Ramos (cell line): ENCODE measurements around the gene HOXD13.

Source experiments
- in situ Hi-C: fragments of 300-500 bp; cut with MboI; formaldehyde crosslinking; loops from one replicate; pipeline ENCODE4 v1.14.3; 2022; ENCODE audit warnings: low sequenced_read_pairs; ENCODE audit not compliant: unreplicated experiment

HOXD13 gene

GRCh38 chr2:176114930-176115625 lies 22.6 kb downstream of the HOXD13 start:
- in situ Hi-C loops = loop anchor here (25.0 kb wide), 1 partner anchor 753 kb away; no protein-coding TSS in a partner anchor

GRCh38 chr2:176115883-176116813 lies 23.6 kb downstream of the HOXD13 start, which contains the start of gene HOXD10:
Gene HOXD10 (plus strand): TSS chr2:176116778. CDS start chr2:176116834, 56 bp downstream.
- in situ Hi-C loops = loop anchor here (25.0 kb wide), 1 partner anchor 754 kb away; no protein-coding TSS in a partner anchor

GRCh38 chr2:176117162-176117822 lies 24.8 kb downstream of the HOXD13 start:
- in situ Hi-C loops = loop anchor here (25.0 kb wide), 1 partner anchor 755 kb away; no protein-coding TSS in a partner anchor

GRCh38 chr2:176117823-176118371 lies 25.4 kb downstream of the HOXD13 start:
- in situ Hi-C loops = loop anchor here (25.0 kb wide), 1 partner anchor 756 kb away; no protein-coding TSS in a partner anchor

- in situ Hi-C loops = loop anchor here (25.0 kb wide), 1 partner anchor 756 kb away; no protein-coding TSS in a partner anchor
Observed at GRCh38 chr2:176118601-176119339, 26.2 kb downstream of the HOXD13 start.

- in situ Hi-C loops = loop anchor here (10.0 to 25.0 kb wide), 3 partner anchors 424 to 758 kb away; no protein-coding TSS in a partner anchor
Observed at GRCh38 chr2:176120364-176121189, 28.1 kb downstream of the HOXD13 start.

GRCh38 chr2:176121190-176122051 lies 28.9 kb downstream of the HOXD13 start:
- in situ Hi-C loops = loop anchor here (10.0 to 25.0 kb wide), 3 partner anchors 423 to 759 kb away; no protein-coding TSS in a partner anchor

- in situ Hi-C loops = loop anchor here (10.0 to 25.0 kb wide), 3 partner anchors 423 to 760 kb away; no protein-coding TSS in a partner anchor
Observed at GRCh38 chr2:176122052-176122682, 29.6 kb downstream of the HOXD13 start.

GRCh38 chr2:176122683-176123410 lies 30.3 kb downstream of the HOXD13 start, which contains the start of gene HOXD9:
Gene HOXD9 (plus strand): TSS chr2:176122719. CDS start chr2:176122769, 50 bp downstream.
- in situ Hi-C loops = loop anchor here (10.0 to 25.0 kb wide), 3 partner anchors 422 to 761 kb away; no protein-coding TSS in a partner anchor

GRCh38 chr2:176123411-176124109 lies 31.0 kb downstream of the HOXD13 start:
- in situ Hi-C loops = loop anchor here (10.0 to 25.0 kb wide), 3 partner anchors 421 to 761 kb away; no protein-coding TSS in a partner anchor

- in situ Hi-C loops = loop anchor here (10.0 to 25.0 kb wide), 3 partner anchors 420 to 762 kb away; no protein-coding TSS in a partner anchor
Observed at GRCh38 chr2:176124110-176124946, 31.8 kb downstream of the HOXD13 start.

- in situ Hi-C loops = loop anchor here (10.0 to 25.0 kb wide), 5 partner anchors 420 to 1012 kb away; no protein-coding TSS in a partner anchor
Observed at GRCh38 chr2:176124947-176125771, 32.6 kb downstream of the HOXD13 start.

- in situ Hi-C loops = loop anchor here (10.0 to 25.0 kb wide), 4 partner anchors 419 to 1012 kb away; no protein-coding TSS in a partner anchor
Observed at GRCh38 chr2:176125772-176126054, 33.2 kb downstream of the HOXD13 start.
